NCI-H1694 treated with DMSO at 0.1 percent for 48 hours (cell line): ENCODE measurements around the gene ZNF638.

Source experiments
- DNase-seq: peaks from one replicate; lab custom pipeline; 2025; lab: John Stamatoyannopoulos, UW

The ZNF638 gene

GRCh38 chr2:71473346-71474031 lies 141.9 kb downstream of the ZNF638 start:
- DNase-seq: no peak

GRCh38 chr2:71474116-71474743 lies 142.6 kb downstream of the ZNF638 start:
- DNase-seq: no peak

- DNase-seq: no peak
Measured at GRCh38 chr2:71474744-71475397, 143.3 kb downstream of the ZNF638 start.

GRCh38 chr2:71476495-71476894 lies 144.9 kb downstream of the ZNF638 start:
- DNase-seq: no peak

- DNase-seq: no peak
Measured at GRCh38 chr2:71477231-71477691, 145.7 kb downstream of the ZNF638 start.

GRCh38 chr2:71478806-71479205 lies 147.2 kb downstream of the ZNF638 start:
- no peak for DNase-seq

GRCh38 chr2:71479261-71479660 lies 147.7 kb downstream of the ZNF638 start:
- DNase-seq: no peak

GRCh38 chr2:71481111-71481510 lies 149.5 kb downstream of the ZNF638 start:
- DNase-seq: no peak

- DNase-seq: no peak
Measured at GRCh38 chr2:71482055-71482454, 150.5 kb downstream of the ZNF638 start.

GRCh38 chr2:71483246-71483645 lies 151.7 kb downstream of the ZNF638 start:
- DNase-seq: no peak

GRCh38 chr2:71484354-71484753 lies 152.8 kb downstream of the ZNF638 start:
- no peak for DNase-seq
